Keratinocyte (primary cell): ENCODE results near the gene GRIK4. TPM values are rescaled to one million over a fixed set of nuclear protein-coding genes. Genes with fewer than 3 reads are reported as not detected.
A peak's percentile ranks its signal among the peaks of the same experiment; 100 is the strongest.

Experiments
- DNase-seq: peaks from one replicate; pipeline ENCODE4 v3.0.0-alpha.2; 2011; ENCODE audit warnings: low read depth, missing footprints, low spot score
- FAIRE-seq: peaks from 2 replicates; lab custom pipeline; 2011; peaks lifted over from hg19 to GRCh38; lab: Jason Lieb, UNC
- H2AFZ ChIP-seq: 2 replicates; pipeline ENCODE4 v1.6.0; 2012; ENCODE audit warnings: low read length, control low read depth, inconsistent platforms; ENCODE audit not compliant: control insufficient read depth
- H3K27ac ChIP-seq: 2 replicates; pipeline ENCODE4 v1.5.1; 2011; ENCODE audit warnings: low read length; ENCODE audit not compliant: control insufficient read depth, insufficient read depth
- H3K27me3 ChIP-seq: 3 replicates; pipeline ENCODE4 v1.6.0; 2011; ENCODE audit warnings: low read length; ENCODE audit not compliant: control insufficient read depth, insufficient read depth; ENCODE audit errors: extremely low read depth
- H3K36me3 ChIP-seq, 2 experiments: 2 replicates in 1 of 2; 3 replicates in 1 of 2; pipeline ENCODE4 v1.5.1; 2011; ENCODE audit warnings: low read length in 2 of 2, mild to moderate bottlenecking in 1 of 2; ENCODE audit not compliant: control insufficient read depth in 2 of 2, insufficient read depth in 2 of 2; ENCODE audit errors: extremely low read depth in 1 of 2
- H3K4me1 ChIP-seq: 3 replicates; pipeline ENCODE4 v1.5.1; 2011; ENCODE audit warnings: low read length; ENCODE audit not compliant: control insufficient read depth, insufficient read depth; ENCODE audit errors: extremely low read depth
- H3K4me2 ChIP-seq: 3 replicates; pipeline ENCODE4 v1.6.0; 2011; ENCODE audit warnings: low read depth, low read length; ENCODE audit not compliant: control insufficient read depth, insufficient read depth; ENCODE audit errors: extremely low read depth
- H3K4me3 ChIP-seq, 3 experiments: fragments of 200-600 bp in 1 of 3; sonication (generic) in 1 of 3; 2 replicates in 2 of 3; 3 replicates in 1 of 3; pipeline ENCODE4 v1.5.1; 2011 to 2016; ENCODE audit warnings: low read length in 3 of 3, mild to moderate bottlenecking in 3 of 3, control low read depth in 2 of 3, inconsistent platforms in 1 of 3, low read depth in 1 of 3, mixed read lengths in 1 of 3, mixed run types in 1 of 3, moderate library complexity in 1 of 3; ENCODE audit not compliant: control insufficient read depth in 2 of 3, insufficient read depth in 2 of 3; ENCODE audit errors: extremely low read depth in 1 of 3
- H3K79me2 ChIP-seq: 2 replicates; pipeline ENCODE4 v1.6.0; 2012; ENCODE audit warnings: low read length; ENCODE audit not compliant: control insufficient read depth, insufficient read depth
- H3K9ac ChIP-seq: 3 replicates; pipeline ENCODE4 v1.6.0; 2011; ENCODE audit warnings: low read length; ENCODE audit not compliant: control insufficient read depth, insufficient read depth; ENCODE audit errors: extremely low read depth
- H3K9me1 ChIP-seq: 3 replicates; pipeline ENCODE4 v1.6.0; 2011; ENCODE audit warnings: low read length; ENCODE audit not compliant: control insufficient read depth, insufficient read depth; ENCODE audit errors: extremely low read depth
- H3K9me3 ChIP-seq: 2 replicates; pipeline ENCODE4 v1.5.1; 2012; ENCODE audit warnings: low read depth, low read length; ENCODE audit not compliant: control insufficient read depth
- H4K20me1 ChIP-seq: 3 replicates; pipeline ENCODE4 v1.6.0; 2011; ENCODE audit warnings: low read length; ENCODE audit not compliant: control insufficient read depth, insufficient read depth; ENCODE audit errors: extremely low read depth
- EZH2 ChIP-seq: IDR thresholded peaks from one replicate; pipeline ENCODE4 v1.6.1; 2012; ENCODE audit warnings: inconsistent platforms, mild to moderate bottlenecking, low read length, moderate library complexity
- dilution Hi-C: fragments of 300-500 bp; cut with MboI; formaldehyde crosslinking; loops from one replicate; pipeline ENCODE4 v1.7.0; 2020; ENCODE audit warnings: low sequenced_read_pairs; ENCODE audit not compliant: extremely low pct_ligation_motif_present
- polyA plus RNA-seq, 5 experiments: library from polyadenylated mRNA; depleted of rRNA in 3 of 5; stranded (reverse) in 3 of 5; stranded (forward) in 1 of 5; unstranded in 1 of 5; fragments of >200 nt; gene quantifications; 1 replicate in 1 of 5; 2 replicates in 3 of 5; 3 replicates in 1 of 5; pipeline versions ENCODE4 v1.2.1 to v1.2.3, GENCODE V29; 2011 to 2012; ENCODE audit warnings: missing spikeins in 2 of 5, low read depth in 1 of 5, low replicate concordance in 1 of 5
- TF ChIP-seq, protein P1 (sequence below), 3 experiments: IDR thresholded peaks in 1 of 3; conservative IDR thresholded peaks in 1 of 3; optimal IDR thresholded peaks in 1 of 3; 2 replicates in 2 of 3; 3 replicates in 1 of 3; pipeline versions ENCODE3 to v1.5.1; 2011; ENCODE audit warnings: low read length in 3 of 3, mild to moderate bottlenecking in 3 of 3, moderate library complexity in 2 of 3, control low read depth in 1 of 3, inconsistent platforms in 1 of 3; ENCODE audit not compliant: insufficient read depth in 2 of 3; ENCODE audit errors: extremely low read depth in 1 of 3

The GRIK4 gene
- polyA plus RNA-seq, 1 donor (not counting 4 experiments of a cell fraction or from before 2014, with no cell fraction given), result not detected

DNA sequence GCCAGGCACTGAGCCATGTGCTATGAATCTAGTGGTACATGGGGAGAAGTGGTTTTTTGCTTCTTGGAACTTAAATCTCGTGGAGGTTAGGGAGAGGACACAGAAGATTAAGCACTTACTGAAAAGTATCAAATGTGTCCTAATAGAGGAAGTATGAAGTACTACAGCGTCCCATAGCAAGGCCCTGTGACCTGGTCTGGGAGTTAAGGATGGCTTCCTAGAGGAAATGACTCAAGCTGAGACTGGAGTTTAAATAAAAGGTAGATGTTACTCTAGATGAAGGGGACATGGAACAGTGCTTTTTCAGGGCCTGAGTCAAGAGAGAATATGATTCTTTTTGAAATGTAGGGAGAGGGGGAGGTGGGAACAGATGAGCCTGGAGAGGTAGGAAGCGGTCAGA lies 202.9 kb downstream of the GRIK4 start:
- TF ChIP-seq, protein P1, sequence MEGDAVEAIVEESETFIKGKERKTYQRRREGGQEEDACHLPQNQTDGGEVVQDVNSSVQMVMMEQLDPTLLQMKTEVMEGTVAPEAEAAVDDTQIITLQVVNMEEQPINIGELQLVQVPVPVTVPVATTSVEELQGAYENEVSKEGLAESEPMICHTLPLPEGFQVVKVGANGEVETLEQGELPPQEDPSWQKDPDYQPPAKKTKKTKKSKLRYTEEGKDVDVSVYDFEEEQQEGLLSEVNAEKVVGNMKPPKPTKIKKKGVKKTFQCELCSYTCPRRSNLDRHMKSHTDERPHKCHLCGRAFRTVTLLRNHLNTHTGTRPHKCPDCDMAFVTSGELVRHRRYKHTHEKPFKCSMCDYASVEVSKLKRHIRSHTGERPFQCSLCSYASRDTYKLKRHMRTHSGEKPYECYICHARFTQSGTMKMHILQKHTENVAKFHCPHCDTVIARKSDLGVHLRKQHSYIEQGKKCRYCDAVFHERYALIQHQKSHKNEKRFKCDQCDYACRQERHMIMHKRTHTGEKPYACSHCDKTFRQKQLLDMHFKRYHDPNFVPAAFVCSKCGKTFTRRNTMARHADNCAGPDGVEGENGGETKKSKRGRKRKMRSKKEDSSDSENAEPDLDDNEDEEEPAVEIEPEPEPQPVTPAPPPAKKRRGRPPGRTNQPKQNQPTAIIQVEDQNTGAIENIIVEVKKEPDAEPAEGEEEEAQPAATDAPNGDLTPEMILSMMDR (optimal IDR thresholded peaks at IDR 0.05 in 1 of 3, IDR thresholded peaks at IDR 0.05 in 1 of 3, conservative IDR thresholded peaks at IDR 0.05 in 1 of 3; ENCODE audit: extremely low read depth in 1 of 3, insufficient read depth in 2 of 3, low read length in 3 of 3), result no peak
- TF ChIP-seq EZH2, result no peak
- H3K9me3 ChIP-seq, result no peaks in the 10 kb centered on the region
- no peak overlapping the region for H3K9ac ChIP-seq
- FAIRE-seq, result no peak
- no peak overlapping the region for H3K27ac ChIP-seq
- H3K36me3 ChIP-seq, result no peaks in the 10 kb centered on the region
- no peaks in the 10 kb centered on the region for H3K9me1 ChIP-seq
- H3K4me2 ChIP-seq, result no peak overlapping the region
- dilution Hi-C loops, result no loop called here
- DNase-seq, result no peak
- peaks cover 50% of the 10 kb centered on the region for H3K27me3 ChIP-seq
- H2AFZ ChIP-seq, result no peak overlapping the region
- no peaks in the 10 kb centered on the region for H4K20me1 ChIP-seq
- peaks cover 5% of the 10 kb centered on the region for H3K4me1 ChIP-seq
- H3K4me3 ChIP-seq, result no peak overlapping the region
- no peaks in the 10 kb centered on the region for H3K79me2 ChIP-seq

DNA sequence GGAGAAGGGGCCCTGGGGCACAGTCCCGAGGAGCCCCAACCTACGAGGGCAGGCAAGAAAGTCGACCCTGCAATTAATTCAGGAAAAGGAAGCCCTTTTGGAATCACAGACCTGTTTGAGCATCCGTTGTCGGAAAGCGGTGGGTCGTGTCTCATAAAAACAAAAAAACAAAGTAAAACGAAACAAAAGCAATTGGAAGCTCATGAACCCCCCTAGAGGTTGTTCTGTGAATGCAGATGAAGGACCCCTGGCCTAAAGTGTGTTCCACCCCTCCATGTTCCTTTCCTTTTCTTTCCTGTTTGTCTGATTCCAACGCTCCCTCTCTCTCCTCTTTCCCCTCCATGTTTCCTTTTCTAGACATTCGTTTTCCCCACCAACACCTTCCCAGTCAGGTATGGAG lies 203.7 kb downstream of the GRIK4 start:
- FAIRE-seq (no peak), DNase-seq (no peak)
- Histone ChIP-seq H3K9me1 (no peaks in the 10 kb centered on the region), H2AFZ (no peak overlapping the region), H4K20me1 (no peaks in the 10 kb centered on the region), H3K4me2 (no peak overlapping the region), H3K79me2 (no peaks in the 10 kb centered on the region), H3K4me1 (peaks cover 5% of the 10 kb centered on the region), H3K9ac (no peak overlapping the region), H3K36me3 (no peaks in the 10 kb centered on the region), H3K27ac (no peak overlapping the region), H3K4me3 (no peak overlapping the region), H3K9me3 (no peaks in the 10 kb centered on the region), H3K27me3 (peaks cover 53% of the 10 kb centered on the region)
- dilution Hi-C loops, result no loop called here
- TF ChIP-seq, protein P1 (optimal IDR thresholded peaks at IDR 0.05 in 1 of 3, IDR thresholded peaks at IDR 0.05 in 1 of 3, conservative IDR thresholded peaks at IDR 0.05 in 1 of 3; ENCODE audit: extremely low read depth in 1 of 3, insufficient read depth in 2 of 3, low read length in 3 of 3), result peak in 2 of 3 experiments; percentile 7 to 18
- no peak for TF ChIP-seq EZH2
